ENCODE measurements around the gene RNF213.
"Not testable (repeated sequence)": the region's sequence is repeated elsewhere in the genome, so short reads cannot be mapped to it uniquely, and the experiment has no call there.

The RNF213 gene

DNA sequence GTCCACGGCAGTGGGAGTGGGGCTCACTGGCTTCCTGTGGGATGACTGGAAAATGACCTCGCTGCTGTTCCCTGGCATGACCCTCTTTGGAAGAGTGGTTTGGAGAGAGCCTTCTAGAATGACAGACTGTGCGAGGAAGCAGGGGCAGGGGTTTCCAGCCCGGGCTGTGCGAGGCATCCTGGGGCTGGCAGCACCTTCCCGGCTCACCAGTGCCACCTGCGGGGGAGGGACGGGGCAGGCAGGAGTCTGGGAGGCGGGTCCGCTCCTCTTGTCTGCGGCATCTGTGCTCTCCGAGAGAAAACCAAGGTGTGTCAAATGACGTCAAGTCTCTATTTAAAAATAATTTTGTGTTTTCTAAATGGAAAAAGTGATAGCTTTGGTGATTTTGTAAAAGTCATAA is 7.8 kb upstream of the RNF213 start:
- no peak for DNase-seq (ENCODE audit: low read depth)
- no peak overlapping the region for H3K4me3 ChIP-seq (ENCODE audit: low read length)
- peak; percentile 61 for TF ChIP-seq CTCF (conservative IDR thresholded peaks at IDR 0.05; ENCODE audit: low read depth, low read length)

GRCh38 chr17:80253631-80254395 is 6.8 kb upstream of the RNF213 start:
- H3K4me3 ChIP-seq (ENCODE audit: low read length): no peak overlapping the region
- TF ChIP-seq CTCF (conservative IDR thresholded peaks at IDR 0.05; ENCODE audit: low read depth, low read length): no peak
- DNase-seq (ENCODE audit: low read depth): no peak

DNA sequence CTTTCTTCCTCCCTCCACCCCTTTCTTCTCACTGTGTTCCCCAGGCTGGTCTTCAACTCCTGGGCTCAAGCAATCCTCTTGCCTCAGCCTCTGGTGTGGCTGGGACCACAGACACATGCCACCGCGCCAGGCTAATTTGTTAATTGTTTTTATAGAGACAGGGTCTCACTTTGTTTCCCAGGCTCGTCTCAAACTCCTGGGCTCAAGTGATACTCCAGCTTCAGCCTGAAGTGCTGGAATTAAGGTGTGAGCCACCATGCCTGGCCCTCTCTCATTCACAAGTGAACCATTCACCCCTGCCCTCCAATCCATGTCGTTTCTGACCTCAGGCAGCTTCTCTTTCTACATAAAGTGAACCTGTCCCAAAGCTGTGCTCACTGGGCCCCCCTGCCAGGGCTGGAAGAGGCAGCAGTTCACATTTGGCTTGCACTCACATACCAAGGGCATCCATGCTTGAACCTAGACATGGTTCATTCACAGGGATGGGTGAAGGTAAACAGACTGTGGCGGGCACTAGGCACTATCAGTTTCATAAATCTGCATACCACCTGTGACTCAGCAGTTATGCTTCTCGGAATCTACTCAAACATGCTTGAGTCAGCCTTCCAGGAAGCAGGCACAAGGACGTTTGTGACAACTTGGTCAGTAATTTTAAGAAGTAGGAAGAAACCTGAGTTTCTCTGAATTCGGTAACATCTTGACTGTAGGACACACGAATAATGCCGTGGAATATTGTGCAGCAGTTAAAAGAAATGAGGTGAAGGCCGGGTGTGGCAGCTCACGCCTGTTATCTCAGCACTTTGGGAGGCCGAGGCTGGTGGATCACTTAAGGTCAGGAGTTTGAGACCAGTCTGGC is 6.0 kb upstream of the RNF213 start:
- TF ChIP-seq CTCF (conservative IDR thresholded peaks at IDR 0.05; ENCODE audit: low read depth, low read length): no peak
- peak; percentile 76 for DNase-seq (ENCODE audit: low read depth)
- H3K4me3 ChIP-seq (ENCODE audit: low read length): no peak overlapping the region

GRCh38 chr17:80256034-80256350 is 4.7 kb upstream of the RNF213 start:
- no peak for DNase-seq (ENCODE audit: low read depth)
- no peak overlapping the region for H3K4me3 ChIP-seq (ENCODE audit: low read length)
- TF ChIP-seq CTCF (conservative IDR thresholded peaks at IDR 0.05; ENCODE audit: low read depth, low read length): no peak

DNA sequence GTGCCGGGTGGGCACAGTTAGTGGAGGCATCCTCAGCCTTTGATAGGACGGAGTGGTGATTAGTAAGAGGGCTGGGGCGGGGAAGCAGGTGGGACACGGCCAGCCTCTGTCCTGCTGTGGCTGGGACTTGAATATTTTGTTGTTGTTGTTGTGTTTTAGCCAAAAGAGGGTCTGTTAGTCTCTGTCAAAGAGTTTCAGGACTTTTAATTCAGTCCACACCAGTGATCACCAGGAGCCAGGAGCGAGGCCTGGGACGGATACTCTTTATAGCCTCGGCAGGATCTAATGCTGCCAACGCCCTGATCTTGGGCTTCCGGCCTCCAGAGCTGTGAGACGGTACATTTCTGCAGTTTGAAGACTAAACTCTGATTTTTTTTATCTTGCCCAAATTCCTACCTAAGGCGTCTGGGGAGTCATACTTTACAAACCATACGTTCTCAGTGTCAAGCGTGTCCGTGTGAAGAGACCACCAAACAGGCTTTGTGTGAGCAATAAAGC is 2.9 kb upstream of the RNF213 start:
- DNase-seq (ENCODE audit: low read depth): no peak
- no peak for TF ChIP-seq CTCF (conservative IDR thresholded peaks at IDR 0.05; ENCODE audit: low read depth, low read length)
- H3K4me3 ChIP-seq (ENCODE audit: low read length): no peak overlapping the region

DNA sequence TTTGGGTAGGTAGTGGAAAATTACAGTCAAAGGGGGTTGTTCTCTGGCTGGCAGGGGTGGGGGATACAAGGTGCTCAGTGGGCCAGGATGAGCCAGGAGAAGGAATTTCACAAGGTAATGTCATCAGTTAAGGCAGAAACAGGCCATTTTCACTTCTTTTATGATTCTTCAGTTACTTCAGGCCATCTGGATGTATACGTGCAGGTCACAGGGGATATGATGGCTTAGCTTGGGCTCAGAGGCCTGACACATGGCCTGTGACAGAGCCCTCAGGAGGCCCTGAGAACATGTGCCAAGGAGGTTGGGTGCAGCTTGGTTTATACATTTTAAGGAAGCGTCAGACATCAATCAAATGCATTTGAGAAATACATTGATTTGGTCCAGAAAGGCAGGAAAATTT is 2.4 kb upstream of the RNF213 start:
- DNase-seq (ENCODE audit: low read depth); H3K4me3 ChIP-seq (ENCODE audit: low read length): not testable (repeated sequence)

DNA sequence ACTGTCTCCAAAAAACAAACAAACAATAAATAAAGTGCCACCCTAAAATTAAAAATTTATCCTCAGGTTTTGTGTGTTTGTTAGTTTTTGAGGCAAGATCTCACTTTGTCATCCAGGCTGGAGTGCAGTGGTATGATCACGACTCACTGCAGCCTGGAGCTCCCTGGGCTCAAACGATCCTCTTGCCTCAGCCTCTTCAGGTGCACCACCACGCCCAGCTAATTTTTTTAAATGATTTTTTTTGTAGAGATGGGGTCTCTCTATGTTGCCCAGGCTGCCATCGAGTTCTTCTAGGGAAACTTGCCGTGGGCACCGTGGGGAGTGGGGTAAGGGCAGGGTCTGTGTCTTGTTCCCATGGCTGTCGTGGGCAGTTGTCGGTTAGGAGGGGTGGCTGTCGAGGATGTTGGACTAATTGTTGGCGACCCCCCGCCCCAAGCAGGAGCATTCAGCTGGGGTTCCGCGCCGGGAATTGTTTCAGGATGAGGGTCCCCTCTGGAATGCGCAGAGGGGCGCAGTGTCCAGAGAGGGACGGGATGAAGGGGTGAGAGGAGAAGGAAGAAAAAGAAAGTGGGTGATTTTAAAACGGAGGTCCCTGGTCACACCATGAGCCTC is 1.1 kb upstream of the RNF213 start:
- DNase-seq (ENCODE audit: low read depth): no peak
- H3K4me3 ChIP-seq (ENCODE audit: low read length): peak overlapping the region; percentile 37
- no peak for TF ChIP-seq CTCF (conservative IDR thresholded peaks at IDR 0.05; ENCODE audit: low read depth, low read length)
